ENCODE data around the gene NAP1L4. TPM values are rescaled to one million over a fixed set of nuclear protein-coding genes. Genes with fewer than 3 reads are reported as not detected.

The NAP1L4 gene
- total RNA-seq, 1 donor from 2014 or later, result 224 TPM

DNA sequence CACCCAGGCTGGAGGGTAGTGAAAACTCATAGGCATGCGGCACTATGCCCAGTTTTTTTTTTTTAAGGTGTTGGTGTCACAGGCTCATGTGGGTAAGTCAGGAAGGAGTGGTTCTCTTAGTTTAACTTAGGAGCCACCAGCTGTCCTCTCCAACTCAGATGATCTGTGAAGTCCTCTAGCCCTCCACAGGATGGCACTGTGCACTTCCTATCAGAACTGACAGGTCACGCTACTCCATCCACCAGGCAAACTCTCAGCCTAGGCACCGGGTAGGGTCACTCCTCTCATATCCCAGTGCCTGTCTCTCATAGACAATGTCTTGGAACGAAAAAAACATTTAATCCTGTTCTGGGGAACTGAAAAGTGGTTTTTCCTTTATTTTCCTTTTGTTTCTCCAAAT, 16.5 kb downstream of the NAP1L4 start:
- Mint-ChIP-seq H3K4me1 (no peaks in the 10 kb centered on the region), H3K27me3 (ENCODE audit: low read depth) (no peaks in the 10 kb centered on the region), H3K9me3 (no peaks in the 10 kb centered on the region), H3K27ac (ENCODE audit: unreplicated experiment) (no peak overlapping the region), H3K36me3 (ENCODE audit: low read depth) (peaks cover 13% of the 10 kb centered on the region), H3K4me3 (no peak overlapping the region)
- DNase-seq (ENCODE audit: low read depth, low spot score), result no peak
- TF ChIP-seq, protein P1, sequence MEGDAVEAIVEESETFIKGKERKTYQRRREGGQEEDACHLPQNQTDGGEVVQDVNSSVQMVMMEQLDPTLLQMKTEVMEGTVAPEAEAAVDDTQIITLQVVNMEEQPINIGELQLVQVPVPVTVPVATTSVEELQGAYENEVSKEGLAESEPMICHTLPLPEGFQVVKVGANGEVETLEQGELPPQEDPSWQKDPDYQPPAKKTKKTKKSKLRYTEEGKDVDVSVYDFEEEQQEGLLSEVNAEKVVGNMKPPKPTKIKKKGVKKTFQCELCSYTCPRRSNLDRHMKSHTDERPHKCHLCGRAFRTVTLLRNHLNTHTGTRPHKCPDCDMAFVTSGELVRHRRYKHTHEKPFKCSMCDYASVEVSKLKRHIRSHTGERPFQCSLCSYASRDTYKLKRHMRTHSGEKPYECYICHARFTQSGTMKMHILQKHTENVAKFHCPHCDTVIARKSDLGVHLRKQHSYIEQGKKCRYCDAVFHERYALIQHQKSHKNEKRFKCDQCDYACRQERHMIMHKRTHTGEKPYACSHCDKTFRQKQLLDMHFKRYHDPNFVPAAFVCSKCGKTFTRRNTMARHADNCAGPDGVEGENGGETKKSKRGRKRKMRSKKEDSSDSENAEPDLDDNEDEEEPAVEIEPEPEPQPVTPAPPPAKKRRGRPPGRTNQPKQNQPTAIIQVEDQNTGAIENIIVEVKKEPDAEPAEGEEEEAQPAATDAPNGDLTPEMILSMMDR (conservative IDR thresholded peaks at IDR 0.05), result peak; percentile 58

DNA sequence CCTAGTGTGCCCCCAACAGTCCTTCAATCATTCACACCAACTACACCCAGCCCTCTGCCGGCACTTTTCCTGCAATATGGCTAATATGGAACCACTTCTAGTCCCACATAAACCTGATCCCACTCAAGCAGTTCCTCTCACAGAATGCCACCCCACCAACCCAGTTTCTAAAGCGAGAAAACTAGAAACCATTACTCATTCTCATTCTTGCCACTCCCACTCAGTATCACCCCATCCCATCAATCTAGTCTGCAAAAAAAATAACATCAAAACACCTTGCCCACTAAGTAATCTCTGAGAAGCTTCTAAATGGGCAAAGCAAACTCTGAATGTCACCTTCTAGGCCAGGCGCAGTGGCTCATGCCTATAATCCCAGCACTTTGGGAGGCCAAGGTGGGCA, 17.9 kb downstream of the NAP1L4 start:
- Mint-ChIP-seq H3K27me3 (ENCODE audit: low read depth) (no peaks in the 10 kb centered on the region), H3K4me1 (no peaks in the 10 kb centered on the region), H3K9me3 (no peaks in the 10 kb centered on the region), H3K4me3 (no peak overlapping the region), H3K27ac (ENCODE audit: unreplicated experiment) (no peak overlapping the region), H3K36me3 (ENCODE audit: low read depth) (peaks cover 24% of the 10 kb centered on the region)
- TF ChIP-seq, protein P1 (conservative IDR thresholded peaks at IDR 0.05), result no peak
- DNase-seq (ENCODE audit: low read depth, low spot score), result no peak

DNA sequence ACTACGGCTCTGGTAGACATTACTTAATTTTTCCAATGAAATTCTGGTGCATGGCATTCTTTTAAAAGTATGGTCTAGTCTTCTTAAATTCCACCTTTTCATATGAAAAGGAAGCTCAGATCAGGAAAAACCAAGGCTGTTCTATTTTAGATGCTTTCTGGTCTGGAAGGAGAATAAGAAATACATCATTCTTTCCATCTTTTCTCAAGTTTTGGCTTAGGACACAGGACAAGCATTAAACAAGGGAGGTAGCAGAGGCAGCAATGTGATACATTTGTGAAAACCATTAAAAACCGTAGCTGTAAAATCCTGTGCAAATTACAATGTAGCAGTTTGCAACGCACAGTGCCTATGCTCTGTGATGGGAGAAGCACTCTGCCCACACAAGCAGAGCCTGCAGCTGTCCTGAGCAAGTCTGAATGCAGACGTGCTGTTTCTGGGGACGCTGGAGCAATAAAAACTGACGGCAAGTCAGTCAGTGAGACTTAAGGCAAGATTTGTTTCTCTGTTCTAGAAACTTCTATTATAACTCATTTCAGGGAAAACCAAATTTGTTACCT, 23.7 kb downstream of the NAP1L4 start:
- H3K27ac Mint-ChIP-seq (ENCODE audit: unreplicated experiment), result no peak overlapping the region
- no peak overlapping the region for H3K4me3 Mint-ChIP-seq
- TF ChIP-seq, protein P1 (conservative IDR thresholded peaks at IDR 0.05), result no peak
- H3K9me3 Mint-ChIP-seq, result no peaks in the 10 kb centered on the region
- no peaks in the 10 kb centered on the region for H3K27me3 Mint-ChIP-seq (ENCODE audit: low read depth)
- no peak for DNase-seq (ENCODE audit: low read depth, low spot score)
- peaks cover 41% of the 10 kb centered on the region for H3K36me3 Mint-ChIP-seq (ENCODE audit: low read depth)
- H3K4me1 Mint-ChIP-seq, result no peaks in the 10 kb centered on the region

- H3K27ac Mint-ChIP-seq (ENCODE audit: unreplicated experiment), result no peak overlapping the region
- H3K4me3 Mint-ChIP-seq, result no peak overlapping the region
- H3K36me3 Mint-ChIP-seq (ENCODE audit: low read depth), result peaks cover 46% of the 10 kb centered on the region
- DNase-seq (ENCODE audit: low read depth, low spot score), result no peak
- no peaks in the 10 kb centered on the region for H3K4me1 Mint-ChIP-seq
- H3K27me3 Mint-ChIP-seq (ENCODE audit: low read depth), result no peaks in the 10 kb centered on the region
- H3K9me3 Mint-ChIP-seq, result no peaks in the 10 kb centered on the region
- TF ChIP-seq, protein P1 (conservative IDR thresholded peaks at IDR 0.05), result no peak
Observed at GRCh38 chr11:2964782-2965181, 27.3 kb downstream of the NAP1L4 start.

GRCh38 chr11:2963761-2964160, 28.4 kb downstream of the NAP1L4 start:
- Mint-ChIP-seq H3K9me3 (no peaks in the 10 kb centered on the region), H3K27ac (ENCODE audit: unreplicated experiment) (no peak overlapping the region)
- no peak for DNase-seq (ENCODE audit: low read depth, low spot score)

More at GRCh38 chr11:2963761-2964160, 28.4 kb downstream of the NAP1L4 start:
- Mint-ChIP-seq H3K36me3 (ENCODE audit: low read depth) (peaks cover 41% of the 10 kb centered on the region), H3K27me3 (ENCODE audit: low read depth) (no peaks in the 10 kb centered on the region), H3K4me3 (no peak overlapping the region), H3K4me1 (no peaks in the 10 kb centered on the region)
- TF ChIP-seq, protein P1 (conservative IDR thresholded peaks at IDR 0.05), result no peak

All from neural crest cell (in vitro differentiated cells).